Coronary artery (tissue), 2 donors: ENCODE data around the gene PNKD.
A peak's percentile ranks its signal among the peaks of the same experiment; 100 is the strongest.

Source experiments
- DNase-seq: peaks from one replicate; pipeline ENCODE4 v3.0.0-alpha.2; 2017; ENCODE audit warnings: low spot score
- H3K27ac ChIP-seq, 2 donors: fragments of 200-600 bp; sonication (generic); one replicate each; pipeline ENCODE4 v1.5.1; 2016 to 2019
- H3K4me3 ChIP-seq: fragments of 200-600 bp; sonication (generic); 2 replicates; pipeline ENCODE4 v1.5.1; 2016; ENCODE audit warnings: mild to moderate bottlenecking, moderate library complexity
- TF ChIP-seq, protein P1 (sequence below): fragments of 200-600 bp; sonication (generic); IDR thresholded peaks from one replicate; pipeline ENCODE4 v1.5.1; 2019; ENCODE audit warnings: antibody characterized with exemption

PNKD gene

DNA sequence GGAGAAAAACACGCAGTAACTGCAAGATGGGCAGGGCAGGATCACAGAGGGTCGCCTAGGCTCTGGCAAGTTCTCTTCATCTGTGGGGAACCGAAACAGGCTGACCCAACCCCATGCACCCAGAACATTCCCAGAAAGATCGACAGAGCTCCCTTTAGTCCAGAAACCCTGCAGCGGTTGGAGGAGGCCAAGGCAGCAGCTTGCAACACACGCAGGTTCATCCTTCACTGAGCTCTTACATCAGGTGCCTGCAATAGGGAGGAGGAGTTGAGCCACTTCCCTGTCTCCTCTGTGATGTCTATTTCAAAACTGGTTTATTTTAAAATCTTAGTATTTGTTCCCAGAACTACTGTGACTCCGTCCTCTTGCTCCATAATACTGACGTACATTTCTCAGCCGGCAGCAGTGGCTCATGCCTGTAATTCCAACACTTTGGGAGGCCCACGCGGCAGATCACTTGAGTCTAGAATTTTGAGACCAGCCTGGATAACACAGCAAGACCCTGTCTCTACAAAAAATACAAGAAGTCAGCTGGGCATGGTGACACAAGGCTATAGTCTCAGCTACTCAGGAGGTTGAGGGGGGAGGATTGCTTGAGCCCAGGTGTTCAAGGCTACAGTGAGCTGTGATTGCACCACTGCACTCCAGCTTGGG is 100.2 kb downstream of the PNKD start:
- Histone ChIP-seq H3K4me3 (no peak overlapping the region), H3K27ac (peak overlapping the region; percentile 65 to 84)
- TF ChIP-seq, protein P1, sequence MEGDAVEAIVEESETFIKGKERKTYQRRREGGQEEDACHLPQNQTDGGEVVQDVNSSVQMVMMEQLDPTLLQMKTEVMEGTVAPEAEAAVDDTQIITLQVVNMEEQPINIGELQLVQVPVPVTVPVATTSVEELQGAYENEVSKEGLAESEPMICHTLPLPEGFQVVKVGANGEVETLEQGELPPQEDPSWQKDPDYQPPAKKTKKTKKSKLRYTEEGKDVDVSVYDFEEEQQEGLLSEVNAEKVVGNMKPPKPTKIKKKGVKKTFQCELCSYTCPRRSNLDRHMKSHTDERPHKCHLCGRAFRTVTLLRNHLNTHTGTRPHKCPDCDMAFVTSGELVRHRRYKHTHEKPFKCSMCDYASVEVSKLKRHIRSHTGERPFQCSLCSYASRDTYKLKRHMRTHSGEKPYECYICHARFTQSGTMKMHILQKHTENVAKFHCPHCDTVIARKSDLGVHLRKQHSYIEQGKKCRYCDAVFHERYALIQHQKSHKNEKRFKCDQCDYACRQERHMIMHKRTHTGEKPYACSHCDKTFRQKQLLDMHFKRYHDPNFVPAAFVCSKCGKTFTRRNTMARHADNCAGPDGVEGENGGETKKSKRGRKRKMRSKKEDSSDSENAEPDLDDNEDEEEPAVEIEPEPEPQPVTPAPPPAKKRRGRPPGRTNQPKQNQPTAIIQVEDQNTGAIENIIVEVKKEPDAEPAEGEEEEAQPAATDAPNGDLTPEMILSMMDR, result no peak
- peak; percentile 81 for DNase-seq

DNA sequence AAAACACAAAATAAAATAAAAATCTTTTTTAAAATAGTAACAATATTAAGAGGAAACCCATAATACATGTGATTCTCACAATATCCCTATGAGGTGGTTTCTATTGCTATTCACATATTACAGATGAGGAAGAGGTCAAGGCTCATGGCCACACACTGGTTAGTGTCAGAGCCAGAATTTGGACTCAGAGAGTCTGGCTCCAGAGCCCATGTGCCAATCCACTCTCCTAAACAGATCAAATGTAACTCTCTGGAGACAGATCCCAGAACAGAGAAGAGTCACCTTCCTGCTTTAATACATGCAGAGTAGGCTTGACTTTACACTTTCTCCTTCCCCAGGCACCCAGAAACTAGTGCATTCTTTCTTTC is 101.6 kb downstream of the PNKD start:
- H3K4me3 ChIP-seq, result no peak overlapping the region
- TF ChIP-seq, protein P1, result no peak
- peak overlapping the region; percentile 20 to 65 for H3K27ac ChIP-seq
- no peak for DNase-seq

DNA sequence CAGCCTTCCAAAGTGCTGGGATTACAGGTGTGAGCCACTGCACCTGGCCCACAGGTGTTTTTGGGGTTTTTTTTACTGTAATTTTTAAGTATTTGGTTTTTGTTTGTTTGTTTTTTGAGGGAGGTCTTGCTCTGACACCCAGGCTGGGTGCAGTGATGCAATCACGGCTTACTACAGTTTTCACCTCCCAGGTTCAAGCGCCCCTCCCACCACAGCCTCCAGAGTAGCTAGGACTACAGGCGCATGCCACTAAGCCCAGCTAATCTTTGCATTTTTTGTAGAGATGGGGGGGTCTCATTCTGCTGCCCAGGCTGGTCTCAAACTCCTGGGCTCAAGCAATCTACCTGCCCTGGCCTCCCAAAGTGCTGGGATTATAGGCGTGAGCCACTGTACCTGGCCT is 104.5 kb downstream of the PNKD start:
- TF ChIP-seq, protein P1, result no peak
- no peak for DNase-seq
- no peak overlapping the region for H3K4me3 ChIP-seq
- no peak overlapping the region for H3K27ac ChIP-seq

DNA sequence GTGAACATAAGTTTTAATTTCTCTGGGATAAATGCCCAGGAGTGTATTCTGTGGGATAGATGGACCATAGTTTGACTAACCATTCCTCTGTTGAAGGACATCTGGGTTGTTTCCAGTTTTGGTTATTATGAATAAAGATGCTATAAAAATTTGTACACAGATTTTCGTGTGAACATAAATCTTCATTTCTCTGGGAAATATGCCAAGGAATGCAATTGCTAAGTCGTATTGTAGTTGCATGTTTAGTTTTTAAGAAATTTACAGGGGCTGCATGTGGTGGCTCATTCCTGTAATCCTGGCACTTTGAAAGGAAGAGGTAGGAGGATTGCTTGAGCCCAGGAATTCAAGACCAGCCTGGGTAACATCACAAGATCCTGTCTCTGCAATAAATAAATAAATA is 104.9 kb downstream of the PNKD start:
- no peak for DNase-seq
- no peak overlapping the region for H3K4me3 ChIP-seq
- no peak overlapping the region for H3K27ac ChIP-seq
- TF ChIP-seq, protein P1, result no peak

DNA sequence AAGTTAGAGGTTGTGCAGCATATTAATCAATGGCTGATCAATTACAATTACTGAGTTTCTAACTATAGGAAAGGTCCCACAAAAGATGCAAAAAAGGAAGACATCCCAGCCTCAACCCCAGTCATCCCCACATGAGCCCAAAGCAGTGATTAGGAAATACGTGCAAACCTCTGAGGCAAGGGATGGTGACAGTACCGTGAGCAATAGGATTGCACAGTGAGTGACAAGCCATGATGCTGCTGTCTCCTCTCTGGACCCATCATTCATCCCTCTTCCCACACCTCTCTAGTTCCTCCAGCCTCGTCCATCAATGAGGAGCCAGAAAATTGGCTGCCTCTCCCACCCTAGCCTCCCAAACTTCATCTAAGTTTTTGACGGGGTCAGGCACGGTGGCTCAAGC is 107.7 kb downstream of the PNKD start:
- Histone ChIP-seq H3K27ac (no peak overlapping the region), H3K4me3 (no peak overlapping the region)
- no peak for DNase-seq
- TF ChIP-seq, protein P1, result no peak

DNA sequence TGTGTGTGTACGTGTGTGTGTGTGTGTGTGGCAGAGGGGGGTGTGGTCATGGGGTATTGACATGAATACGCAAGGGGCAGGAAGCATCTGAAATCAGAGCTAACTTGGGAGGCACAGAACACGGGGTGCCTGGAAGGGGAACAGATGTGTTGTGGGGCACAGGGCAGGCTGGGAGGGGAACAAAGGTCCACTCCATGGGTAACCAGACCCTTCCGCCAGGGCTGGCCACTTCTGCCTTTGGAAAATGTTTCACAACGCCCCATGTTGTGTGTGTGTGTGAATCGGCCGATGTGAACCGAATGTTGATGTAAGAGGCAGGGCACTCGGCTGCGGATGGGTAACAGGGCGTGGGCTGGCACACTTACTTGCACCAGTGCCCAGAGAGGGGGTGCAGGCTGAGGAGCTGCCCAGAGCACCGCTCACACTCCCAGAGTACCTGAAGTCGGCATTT is 111.6 kb downstream of the PNKD start, which contains the start of gene SLC11A1:
Gene SLC11A1 (plus strand): TSS at position 358 of the 451 bp plus-strand sequence. CDS start 96 bp downstream, outside the sequence.
- H3K4me3 ChIP-seq, result peak within 1 kb of the TSS; percentile 55
- peak within 1 kb of the TSS in 1 of 2 donors; percentile 79 for H3K27ac ChIP-seq
- DNase-seq, result peak; percentile 80
- TF ChIP-seq, protein P1, result no peak

DNA sequence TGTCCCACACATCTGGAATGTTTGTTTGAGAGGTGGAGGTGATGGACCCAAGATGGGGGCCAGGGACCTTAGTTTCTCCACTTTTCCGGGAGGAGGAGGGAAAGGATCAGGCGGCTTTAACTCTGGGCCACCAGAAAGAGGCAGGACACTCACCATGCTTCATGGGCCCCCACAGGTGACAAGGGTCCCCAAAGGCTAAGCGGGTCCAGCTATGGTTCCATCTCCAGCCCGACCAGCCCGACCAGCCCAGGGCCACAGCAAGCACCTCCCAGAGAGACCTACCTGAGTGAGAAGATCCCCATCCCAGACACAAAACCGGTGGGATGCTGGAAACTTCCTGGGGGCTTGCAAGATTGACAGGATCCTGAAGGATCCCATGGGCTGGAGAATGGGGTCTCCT is 112.5 kb downstream of the PNKD start:
- peak overlapping the region; percentile 55 for H3K4me3 ChIP-seq

More for the DNA sequence above, 112.5 kb downstream of the PNKD start:
- DNase-seq, result peak; percentile 73
- TF ChIP-seq, protein P1, result no peak
- H3K27ac ChIP-seq, result peak overlapping the region in 1 of 2 donors; percentile 79
